GM12874 (cell line): ENCODE results near the gene SCAP.

Experiments used
- CTCF ChIP-seq: IDR thresholded peaks from 2 replicates; pipeline ENCODE4 v1.5.1; 2011; ENCODE audit warnings: low read depth, mild to moderate bottlenecking, control low read depth, low read length, moderate library complexity; ENCODE audit not compliant: insufficient read depth

SCAP gene

GRCh38 chr3:47414161-47414564 is 61.6 kb downstream of the SCAP start:
- no peak for TF ChIP-seq CTCF

DNA sequence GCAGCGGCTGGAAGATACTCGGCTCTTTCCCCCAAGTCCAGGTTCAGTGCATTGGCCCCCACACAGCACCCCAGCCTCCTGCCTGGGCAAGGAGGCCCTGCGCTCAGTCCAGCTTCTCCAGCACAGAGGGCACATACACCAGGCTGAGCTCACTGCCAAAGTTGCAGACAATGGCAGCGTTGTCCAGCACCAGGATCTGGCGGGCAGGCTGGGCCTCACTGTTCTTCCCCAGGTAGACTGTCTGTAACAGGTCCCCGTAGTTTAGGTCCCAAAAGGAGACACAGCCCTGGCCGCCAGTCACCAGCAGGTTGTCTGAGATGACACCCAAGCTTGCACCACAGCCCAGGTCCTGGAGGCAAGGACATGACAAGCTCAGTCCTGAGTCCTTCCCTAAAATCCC is 62.0 kb downstream of the SCAP start:
- TF ChIP-seq CTCF = no peak

DNA sequence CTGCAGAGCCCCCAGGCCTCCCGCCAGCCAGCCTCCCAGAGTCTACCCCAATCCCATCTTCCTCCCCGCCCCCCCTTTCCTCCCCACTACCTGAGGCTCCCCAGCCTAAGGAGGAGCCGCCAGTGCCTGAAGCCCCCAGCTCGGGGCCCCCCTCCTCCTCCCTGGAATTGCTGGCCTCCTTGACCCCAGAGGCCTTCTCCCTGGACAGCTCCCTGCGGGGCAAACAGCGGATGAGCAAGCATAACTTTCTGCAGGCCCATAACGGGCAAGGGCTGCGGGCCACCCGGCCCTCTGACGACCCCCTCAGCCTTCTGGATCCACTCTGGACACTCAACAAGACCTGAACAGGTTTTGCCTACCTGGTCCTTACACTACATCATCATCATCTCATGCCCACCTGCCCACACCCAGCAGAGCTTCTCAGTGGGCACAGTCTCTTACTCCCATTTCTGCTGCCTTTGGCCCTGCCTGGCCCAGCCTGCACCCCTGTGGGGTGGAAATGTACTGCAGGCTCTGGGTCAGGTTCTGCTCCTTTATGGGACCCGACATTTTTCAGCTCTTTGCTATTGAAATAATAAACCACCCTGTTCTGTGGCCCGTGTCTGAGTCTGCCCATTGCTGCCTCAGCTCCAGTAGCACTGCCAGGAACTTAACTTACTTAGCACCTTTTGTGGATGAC is 62.8 kb downstream of the SCAP start:
- no peak for TF ChIP-seq CTCF

DNA sequence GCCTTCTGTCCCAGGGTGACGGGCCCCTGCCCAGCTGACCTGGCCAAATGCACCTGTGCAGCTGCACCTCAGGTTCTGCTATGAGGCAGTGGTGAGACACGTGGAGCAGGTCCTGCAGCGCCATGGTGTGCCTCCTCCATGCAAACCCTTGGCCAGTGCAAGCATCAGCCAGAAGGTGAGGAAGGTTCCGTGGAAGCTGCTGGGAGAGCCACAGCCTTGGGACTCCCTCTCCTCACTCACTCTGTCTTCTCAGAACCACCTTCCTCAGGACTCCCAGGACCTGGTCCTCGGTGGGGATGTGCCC is 63.3 kb downstream of the SCAP start:
- no peak for TF ChIP-seq CTCF

DNA sequence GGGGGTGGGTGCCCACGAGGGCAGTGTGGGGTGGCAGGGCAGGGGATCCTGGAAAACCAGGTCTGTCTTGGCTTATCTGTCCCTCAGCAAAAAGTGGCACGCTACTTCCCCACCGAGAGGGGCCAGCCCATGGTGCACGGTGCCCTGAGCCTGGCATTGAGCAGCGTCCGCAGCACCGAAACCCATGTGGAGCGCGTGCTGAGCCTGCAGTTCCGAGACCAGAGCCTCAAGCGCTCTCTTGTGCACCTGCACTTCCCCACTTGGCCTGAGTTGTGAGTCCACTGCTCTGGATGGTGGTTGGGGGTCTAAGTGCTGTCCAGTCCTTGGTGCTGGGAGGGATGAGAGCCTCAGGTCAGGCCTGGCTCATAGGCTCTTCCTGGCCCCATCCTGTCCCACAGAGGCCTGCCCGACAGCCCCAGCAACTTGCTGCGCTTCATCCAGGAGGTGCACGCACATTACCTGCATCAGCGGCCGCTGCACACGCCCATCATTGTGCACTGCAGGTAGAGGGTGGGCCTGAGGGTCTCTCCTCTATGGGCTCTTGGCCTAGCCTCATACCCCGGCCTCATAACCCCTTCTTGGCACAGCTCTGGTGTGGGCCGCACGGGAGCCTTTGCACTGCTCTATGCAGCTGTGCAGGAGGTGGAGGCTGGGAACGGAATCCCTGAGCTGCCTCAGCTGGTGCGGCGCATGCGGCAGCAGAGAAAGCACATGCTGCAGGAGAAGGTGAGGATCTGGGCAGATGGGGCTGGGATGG is 63.9 kb downstream of the SCAP start:
- TF ChIP-seq CTCF = no peak

GRCh38 chr3:47410801-47411646 is 64.7 kb downstream of the SCAP start:
- no peak for TF ChIP-seq CTCF

DNA sequence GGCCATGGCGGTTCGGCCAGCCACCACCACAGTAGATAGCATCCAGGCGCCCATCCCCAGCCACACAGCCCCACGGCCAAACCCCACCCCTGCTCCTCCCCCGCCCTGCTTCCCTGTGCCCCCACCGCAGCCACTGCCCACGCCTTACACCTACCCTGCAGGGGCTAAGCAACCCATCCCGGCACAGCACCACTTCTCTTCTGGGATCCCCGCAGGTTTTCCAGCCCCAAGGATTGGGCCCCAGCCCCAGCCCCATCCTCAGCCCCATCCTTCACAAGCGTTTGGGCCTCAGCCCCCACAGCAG is 65.4 kb downstream of the SCAP start:
- TF ChIP-seq CTCF = no peak
